BJ (cell line): Measurements from ENCODE around the gene ARHGAP26. TPM values are rescaled to one million over a fixed set of nuclear protein-coding genes. Genes with fewer than 3 reads are reported as not detected.

ENCODE experiments used
- CTCF ChIA-PET: fragments of 350-600 bp; formaldehyde crosslinking; extraction: SDS; loops from one replicate; lab custom pipeline; 2021; ENCODE audit warnings: antibody characterized with exemption, inconsistent platforms; lab: Yijun Ruan, JAX
- POLR2A ChIA-PET: fragments of 300-600 bp; sonication (Branson Sonifier 250); formaldehyde crosslinking; extraction: SDS; loops from one replicate; lab custom pipeline; 2021; ENCODE audit warnings: antibody characterized with exemption; lab: Charles Lee
- DNase-seq: peaks from one replicate; pipeline ENCODE4 v3.0.0-alpha.2; 2011; ENCODE audit warnings: low read depth
- H3K27me3 ChIP-seq: 2 replicates; pipeline ENCODE4 v1.6.0; 2011; ENCODE audit warnings: low read length; ENCODE audit not compliant: control insufficient read depth, insufficient read depth
- H3K36me3 ChIP-seq: 2 replicates; pipeline ENCODE4 v1.5.1; 2011; ENCODE audit warnings: low read length; ENCODE audit not compliant: control insufficient read depth, insufficient read depth
- H3K4me3 ChIP-seq: 2 replicates; pipeline ENCODE4 v1.5.1; 2011; ENCODE audit warnings: low read depth, mild to moderate bottlenecking, control low read depth, low read length
- polyA plus RNA-seq: library from polyadenylated mRNA; depleted of rRNA; stranded (reverse); fragments of >200 nt; gene quantifications from 2 replicates; pipeline ENCODE4 v1.2.3, GENCODE V29; 2011
- TF ChIP-seq, protein P1 (sequence below): IDR thresholded peaks from 2 replicates; pipeline ENCODE4 v1.5.1; 2011; ENCODE audit warnings: low read depth, mild to moderate bottlenecking, control low read depth, inconsistent platforms, low read length, moderate library complexity; ENCODE audit not compliant: insufficient read depth

Gene ARHGAP26
- polyA plus RNA-seq, 1 experiment, result 4.8 TPM

DNA sequence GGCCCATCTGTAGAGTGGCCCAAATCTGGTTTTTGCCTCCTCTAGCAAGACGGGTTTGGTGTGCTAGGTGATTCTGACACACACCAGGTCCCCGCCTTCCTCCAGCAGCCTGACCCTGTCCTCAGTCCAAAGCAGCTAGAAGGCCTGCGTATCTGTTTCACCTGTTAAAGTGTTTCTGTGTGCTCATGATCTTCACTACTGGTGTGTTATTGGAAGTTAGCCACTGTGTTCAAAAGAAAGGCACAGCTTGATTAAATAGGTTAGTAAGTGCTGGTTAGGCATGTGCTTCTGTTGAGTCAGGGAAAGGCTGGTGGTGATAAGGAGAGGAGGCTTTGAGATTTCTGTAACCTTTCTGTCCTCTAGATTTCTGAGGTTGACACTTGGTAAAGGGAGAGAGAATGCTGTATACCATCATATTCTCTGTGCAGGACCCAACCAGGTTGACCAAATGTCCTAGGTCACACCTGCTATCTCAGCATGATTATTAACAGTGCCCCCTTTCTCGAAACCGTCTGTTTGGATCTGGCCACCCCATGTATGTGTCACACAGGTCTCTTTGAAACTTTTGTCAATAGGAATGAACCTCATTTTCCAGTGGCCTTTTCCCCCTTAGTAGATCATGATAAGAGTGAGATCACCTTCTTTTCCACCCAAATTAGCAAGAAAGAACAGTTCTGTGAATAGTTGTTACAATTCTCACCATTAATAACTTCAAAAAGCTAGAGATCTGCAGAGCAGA, 58.8 kb downstream of the ARHGAP26 start:
- ChIA-PET CTCF (no interaction called here), POLR2A (no interaction called here)
- no peaks in the 10 kb centered on the region for H3K36me3 ChIP-seq
- no peak overlapping the region for H3K4me3 ChIP-seq
- TF ChIP-seq, protein P1, sequence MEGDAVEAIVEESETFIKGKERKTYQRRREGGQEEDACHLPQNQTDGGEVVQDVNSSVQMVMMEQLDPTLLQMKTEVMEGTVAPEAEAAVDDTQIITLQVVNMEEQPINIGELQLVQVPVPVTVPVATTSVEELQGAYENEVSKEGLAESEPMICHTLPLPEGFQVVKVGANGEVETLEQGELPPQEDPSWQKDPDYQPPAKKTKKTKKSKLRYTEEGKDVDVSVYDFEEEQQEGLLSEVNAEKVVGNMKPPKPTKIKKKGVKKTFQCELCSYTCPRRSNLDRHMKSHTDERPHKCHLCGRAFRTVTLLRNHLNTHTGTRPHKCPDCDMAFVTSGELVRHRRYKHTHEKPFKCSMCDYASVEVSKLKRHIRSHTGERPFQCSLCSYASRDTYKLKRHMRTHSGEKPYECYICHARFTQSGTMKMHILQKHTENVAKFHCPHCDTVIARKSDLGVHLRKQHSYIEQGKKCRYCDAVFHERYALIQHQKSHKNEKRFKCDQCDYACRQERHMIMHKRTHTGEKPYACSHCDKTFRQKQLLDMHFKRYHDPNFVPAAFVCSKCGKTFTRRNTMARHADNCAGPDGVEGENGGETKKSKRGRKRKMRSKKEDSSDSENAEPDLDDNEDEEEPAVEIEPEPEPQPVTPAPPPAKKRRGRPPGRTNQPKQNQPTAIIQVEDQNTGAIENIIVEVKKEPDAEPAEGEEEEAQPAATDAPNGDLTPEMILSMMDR, result no peak
- H3K27me3 ChIP-seq, result no peaks in the 10 kb centered on the region
- DNase-seq, result no peak

- ChIA-PET CTCF (no interaction called here), POLR2A (no interaction called here)
- Histone ChIP-seq H3K36me3 (no peaks in the 10 kb centered on the region), H3K4me3 (no peak overlapping the region), H3K27me3 (no peaks in the 10 kb centered on the region)
- no peak for DNase-seq
- TF ChIP-seq, protein P1, result no peak
These were observed 59.6 kb downstream of the ARHGAP26 start for GRCh38 chr5:142829801-142830220.

DNA sequence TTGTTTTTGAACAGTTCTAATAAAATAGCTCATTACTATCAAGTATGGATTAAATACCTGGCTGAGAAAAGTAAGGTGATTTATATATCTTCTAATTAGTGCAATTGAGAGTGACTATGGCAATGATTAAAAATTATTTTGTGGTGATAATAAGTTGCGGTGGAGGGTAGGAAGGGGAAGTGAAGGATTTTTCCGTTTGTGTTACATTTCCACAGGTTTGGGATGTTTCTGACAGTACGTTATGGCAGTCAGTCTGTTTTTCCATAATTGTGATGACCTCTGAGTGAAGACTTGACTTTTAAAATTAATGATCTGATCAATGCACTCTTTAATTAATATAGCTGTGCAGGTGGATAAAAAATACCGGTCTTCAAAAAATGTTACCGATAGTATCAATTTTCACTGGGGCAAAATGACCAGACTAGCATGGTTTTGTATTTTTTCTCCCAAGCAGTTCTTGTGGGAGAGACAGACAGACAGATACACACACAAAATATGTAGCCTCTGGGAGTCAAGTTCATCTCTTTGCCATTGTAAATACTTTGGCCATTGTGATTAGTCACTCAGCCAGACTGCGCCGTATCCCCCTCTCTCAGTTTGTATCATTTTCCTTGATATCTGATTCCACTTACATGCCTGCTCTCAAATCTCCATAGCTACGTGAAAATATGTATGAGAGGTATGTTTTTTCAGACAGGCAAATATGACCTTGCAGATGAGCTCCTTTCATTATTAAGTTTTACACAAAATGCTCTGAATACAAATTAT, 60.2 kb downstream of the ARHGAP26 start:
- Histone ChIP-seq H3K27me3 (no peaks in the 10 kb centered on the region), H3K36me3 (no peaks in the 10 kb centered on the region), H3K4me3 (no peak overlapping the region)
- TF ChIP-seq, protein P1, result no peak
- ChIA-PET CTCF (interaction anchor here (0.8 kb wide), 1 partner anchor 117 kb away, joined by 3 read pairs; no protein-coding TSS in a partner anchor), POLR2A (no interaction called here)
- no peak for DNase-seq

GRCh38 chr5:142831009-142831383, 60.8 kb downstream of the ARHGAP26 start:
- CTCF ChIA-PET, result interaction anchor here (0.8 kb wide), 1 partner anchor 118 kb away, joined by 3 read pairs; no protein-coding TSS in a partner anchor
- H3K36me3 ChIP-seq, result no peaks in the 10 kb centered on the region
- TF ChIP-seq, protein P1, result no peak
- POLR2A ChIA-PET, result no interaction called here
- H3K27me3 ChIP-seq, result no peaks in the 10 kb centered on the region
- H3K4me3 ChIP-seq, result no peak overlapping the region
- DNase-seq, result no peak

DNA sequence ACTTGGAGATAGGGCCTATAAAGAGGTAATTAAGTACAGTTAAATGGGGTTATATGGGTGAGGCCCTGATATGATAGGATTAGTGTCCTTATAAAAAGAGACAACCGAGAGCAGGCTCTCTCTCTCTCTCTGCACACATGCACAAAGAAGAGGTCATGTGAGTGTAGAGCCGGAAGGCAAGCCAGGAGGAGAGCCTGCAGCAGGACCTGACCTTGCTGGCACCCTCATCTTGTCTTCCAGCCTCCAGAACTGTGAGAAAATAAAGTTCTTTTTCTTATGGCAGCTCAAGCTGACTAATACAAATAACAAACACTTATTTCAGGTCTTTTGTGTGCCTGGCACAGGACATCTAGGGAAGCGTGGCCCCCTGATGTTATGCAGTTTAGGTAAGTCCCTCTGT, 62.1 kb downstream of the ARHGAP26 start:
- Histone ChIP-seq H3K36me3 (no peaks in the 10 kb centered on the region), H3K27me3 (no peaks in the 10 kb centered on the region), H3K4me3 (no peak overlapping the region)
- DNase-seq, result no peak
- CTCF ChIA-PET, result interaction anchor here (0.7 kb wide), 1 partner anchor 14 kb away, joined by 4 read pairs; no protein-coding TSS in a partner anchor
- POLR2A ChIA-PET, result no interaction called here
- TF ChIP-seq, protein P1, result no peak
